Uterus (tissue), 4 donors: ENCODE measurements around the gene CCDC158. TPM values are rescaled to one million over a fixed set of nuclear protein-coding genes. Genes with fewer than 3 reads are reported as not detected.
A peak's percentile ranks its signal among the peaks of the same experiment; 100 is the strongest.

Source experiments
- DNase-seq, 2 donors: peaks; one replicate each; pipeline ENCODE4 v3.0.0-alpha.2; 2019 to 2020
- H3K27ac ChIP-seq, 2 donors: fragments of 200-600 bp; sonication (generic); 1 replicate in 1 of 2; 2 replicates in 1 of 2; pipeline ENCODE4 v1.5.1; 2016 to 2018
- H3K27me3 ChIP-seq, 2 donors: fragments of 200-600 bp; sonication (generic); one replicate each; pipeline ENCODE4 v1.5.1; 2018 to 2019; ENCODE audit warnings: control low read depth in 1 of 2
- H3K36me3 ChIP-seq, 2 donors: fragments of 200-600 bp; sonication (generic); one replicate each; pipeline ENCODE4 v1.5.1; 2019; ENCODE audit warnings: control low read depth in 1 of 2
- H3K4me1 ChIP-seq, 2 donors: fragments of 200-600 bp; sonication (generic); one replicate each; pipeline ENCODE4 v1.5.1; 2018 to 2019; ENCODE audit warnings: control low read depth in 1 of 2
- H3K4me3 ChIP-seq, 2 donors: fragments of 200-600 bp; sonication (generic); 1 replicate in 1 of 2; 2 replicates in 1 of 2; pipeline ENCODE4 v1.5.1; 2018 to 2019; ENCODE audit warnings: mild to moderate bottlenecking in 1 of 2
- H3K9me3 ChIP-seq, 2 donors: fragments of 200-600 bp; sonication (generic); one replicate each; pipeline ENCODE4 v1.5.1; 2019; ENCODE audit warnings: control low read depth in 1 of 2
- CTCF ChIP-seq, 4 experiments: fragments of 200-600 bp in 2 of 4; fragments of 450-650 bp in 2 of 4; sonication (generic) in 2 of 4; IDR thresholded peaks; one replicate each; pipeline ENCODE4 v1.5.1; 2016 to 2019; ENCODE audit warnings: antibody characterized with exemption in 4 of 4, mild to moderate bottlenecking in 2 of 4, moderate library complexity in 1 of 4
- POLR2A ChIP-seq, 2 donors: fragments of 450-650 bp; IDR thresholded peaks; one replicate each; pipeline ENCODE4 v1.6.1; 2016; ENCODE audit warnings: antibody characterized with exemption in 2 of 2, mild to moderate bottlenecking in 1 of 2, moderate library complexity in 1 of 2
- intact Hi-C: fragments of 100-400 bp; cut with DNase I; formaldehyde crosslinking; loops from one replicate; pipeline ENCODE4 v1.15.1; 2023; ENCODE audit warnings: low total_unique reads
- total RNA-seq, 4 donors: library from RNA; depleted of rRNA in 3 of 4; stranded (reverse); fragments of >200 nt in 3 of 4; gene quantifications; one replicate each; pipeline versions ENCODE4 v1.1.0 to v1.2.4, GENCODE V29; 2014 to 2023
- donor health status: DM: yes; HTN: yes; CAD: no.

The CCDC158 gene
- total RNA-seq, 4 donors from 2014 or later: under 0.01 to 2.2 (median 0.34) TPM; not detected in 1

GRCh38 chr4:76305033-76305687 is 115.8 kb downstream of the CCDC158 start:
- Histone ChIP-seq H3K36me3 (no peaks in the 10 kb centered on the region), H3K27me3 (no peaks in the 10 kb centered on the region), H3K4me1 (no peaks in the 10 kb centered on the region), H3K27ac (peak overlapping the region; percentile 78 to 87), H3K9me3 (no peaks in the 10 kb centered on the region), H3K4me3 (peak overlapping the region in 1 of 2 donors; percentile 85)
- DNase-seq: no peak
- TF ChIP-seq POLR2A (IDR thresholded peaks at IDR 0.05) (no peak), CTCF (IDR thresholded peaks at IDR 0.05) (no peak)
- intact Hi-C loops: no loop called here

DNA sequence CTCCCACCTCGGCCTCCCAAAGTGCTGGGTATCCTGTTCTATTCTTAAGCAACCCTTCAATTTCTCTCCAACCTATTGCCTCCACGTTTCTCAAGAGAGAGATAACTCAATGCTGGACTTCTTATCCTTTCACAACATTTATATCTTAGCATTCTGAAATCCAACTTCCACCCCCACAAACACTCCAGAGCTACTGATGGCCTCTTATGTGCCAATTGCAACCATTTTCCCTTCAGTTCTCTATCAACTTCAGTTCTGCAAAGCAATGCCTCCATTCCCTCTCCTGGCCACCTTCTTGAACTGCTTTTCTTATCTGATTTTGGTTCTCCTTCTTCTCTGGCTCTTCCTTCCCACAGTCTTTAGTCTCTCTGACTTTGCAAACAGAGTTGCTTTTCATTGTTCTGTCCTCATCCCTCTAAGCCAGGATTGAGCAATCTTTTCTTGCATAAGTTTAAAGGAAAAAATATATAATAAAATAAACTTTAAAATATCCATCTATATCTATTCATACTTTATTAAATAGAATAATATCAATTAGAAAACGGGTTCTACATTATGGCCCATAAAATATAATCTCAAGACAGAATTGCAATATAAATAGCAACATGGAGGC is 118.0 kb downstream of the CCDC158 start:
- no peaks in the 10 kb centered on the region for H3K36me3 ChIP-seq
- H3K4me3 ChIP-seq: no peak overlapping the region
- DNase-seq: no peak
- intact Hi-C loops: no loop called here
- no peak overlapping the region for H3K27ac ChIP-seq
- no peaks in the 10 kb centered on the region for H3K9me3 ChIP-seq
- no peaks in the 10 kb centered on the region for H3K27me3 ChIP-seq
- H3K4me1 ChIP-seq: no peaks in the 10 kb centered on the region
- TF ChIP-seq POLR2A (IDR thresholded peaks at IDR 0.05) (no peak), CTCF (IDR thresholded peaks at IDR 0.05) (no peak)

GRCh38 chr4:76301775-76302162 is 119.2 kb downstream of the CCDC158 start:
- no peaks in the 10 kb centered on the region for H3K4me1 ChIP-seq
- H3K27ac ChIP-seq: no peak overlapping the region
- no peak overlapping the region for H3K4me3 ChIP-seq
- no peaks in the 10 kb centered on the region for H3K36me3 ChIP-seq
- intact Hi-C loops: no loop called here
- TF ChIP-seq CTCF (IDR thresholded peaks at IDR 0.05): no peak
- no peak for TF ChIP-seq POLR2A (IDR thresholded peaks at IDR 0.05)
- DNase-seq: no peak
- H3K9me3 ChIP-seq: no peaks in the 10 kb centered on the region
- no peaks in the 10 kb centered on the region for H3K27me3 ChIP-seq

DNA sequence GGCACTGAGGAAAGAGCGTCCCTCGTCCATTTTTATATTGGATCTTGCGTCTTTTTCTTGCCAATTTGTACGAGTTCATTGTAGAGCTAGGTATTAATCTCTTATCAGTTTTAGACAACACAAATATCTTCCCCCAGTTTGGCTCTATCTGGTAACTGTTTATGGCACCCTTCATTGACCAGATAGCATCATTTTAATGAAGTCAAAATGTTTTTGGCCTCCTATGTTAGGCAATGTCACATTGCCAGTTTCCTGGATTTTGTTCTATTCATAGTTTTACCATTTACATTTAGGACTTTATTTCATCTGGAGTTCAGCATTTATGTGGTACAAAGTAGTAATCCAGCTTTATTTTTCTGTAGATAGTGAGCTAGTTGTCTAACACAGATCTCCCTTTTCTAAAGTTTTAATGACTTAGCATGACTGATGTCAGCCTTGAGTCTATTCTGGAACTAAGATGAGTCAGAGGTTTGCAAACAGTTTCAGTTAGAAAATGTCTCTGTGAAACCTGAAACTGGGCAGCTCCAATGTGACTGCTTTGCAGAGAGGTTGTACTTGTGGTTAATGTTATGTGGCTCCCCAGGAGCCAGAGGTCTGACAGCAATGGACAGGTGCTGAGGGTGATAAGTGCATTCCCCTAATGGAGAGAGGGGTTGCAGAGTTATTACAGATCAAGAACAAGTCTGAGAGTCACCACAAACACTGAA is 119.7 kb downstream of the CCDC158 start:
- H3K36me3 ChIP-seq: no peaks in the 10 kb centered on the region
- H3K4me1 ChIP-seq: no peaks in the 10 kb centered on the region
- H3K9me3 ChIP-seq: no peaks in the 10 kb centered on the region
- H3K27ac ChIP-seq: peak overlapping the region in 1 of 2 donors; percentile 8
- no peak for DNase-seq
- intact Hi-C loops: no loop called here
- H3K27me3 ChIP-seq: no peaks in the 10 kb centered on the region
- H3K4me3 ChIP-seq: no peak overlapping the region
- TF ChIP-seq POLR2A (IDR thresholded peaks at IDR 0.05): no peak
- TF ChIP-seq CTCF (IDR thresholded peaks at IDR 0.05): no peak

DNA sequence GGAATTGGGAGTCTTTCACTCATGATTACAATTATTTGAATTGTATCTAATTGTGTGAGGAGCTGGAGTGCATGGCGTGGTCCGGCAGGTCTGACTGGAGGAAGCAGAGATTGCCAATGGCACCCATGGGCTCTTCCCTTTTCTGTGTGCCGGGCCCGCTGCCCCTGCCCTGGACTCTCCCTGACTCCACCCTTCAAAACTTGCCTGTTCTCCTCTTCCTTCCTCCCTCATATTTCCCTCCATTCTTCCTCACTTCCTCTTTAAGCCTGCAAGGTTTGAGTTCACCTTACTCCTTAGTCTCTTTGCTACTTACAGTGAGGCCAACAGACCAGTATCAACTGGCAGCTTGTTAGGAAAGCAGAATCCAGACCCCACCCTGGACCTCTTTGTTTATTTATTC is 120.9 kb downstream of the CCDC158 start:
- no peaks in the 10 kb centered on the region for H3K9me3 ChIP-seq
- H3K36me3 ChIP-seq: no peaks in the 10 kb centered on the region
- intact Hi-C loops: no loop called here
- no peak overlapping the region for H3K4me3 ChIP-seq
- no peaks in the 10 kb centered on the region for H3K27me3 ChIP-seq
- H3K4me1 ChIP-seq: no peaks in the 10 kb centered on the region
- no peak for DNase-seq
- no peak for TF ChIP-seq CTCF (IDR thresholded peaks at IDR 0.05)
- no peak for TF ChIP-seq POLR2A (IDR thresholded peaks at IDR 0.05)
- no peak overlapping the region for H3K27ac ChIP-seq
